ENCODE results near the gene TEX51.

The TEX51 gene

GRCh38 chr2:126942427-126943203 is 43.9 kb downstream of the TEX51 start:
- H3K27me3 ChIP-seq (ENCODE audit: insufficient read depth, poor library complexity, severe bottlenecking), result no peaks in the 10 kb centered on the region
- TF ChIP-seq GABPA (IDR thresholded peaks at IDR 0.05; ENCODE audit: low read depth) (no peak), POLR2AphosphoS5 (IDR thresholded peaks at IDR 0.05; ENCODE audit: low read depth) (no peak), SPI1 (IDR thresholded peaks at IDR 0.05; ENCODE audit: borderline replicate concordance, low read depth) (no peak), CTCF (IDR thresholded peaks at IDR 0.05; ENCODE audit: insufficient read depth, low read length) (no peak)
- TF ChIP-seq, protein P1, sequence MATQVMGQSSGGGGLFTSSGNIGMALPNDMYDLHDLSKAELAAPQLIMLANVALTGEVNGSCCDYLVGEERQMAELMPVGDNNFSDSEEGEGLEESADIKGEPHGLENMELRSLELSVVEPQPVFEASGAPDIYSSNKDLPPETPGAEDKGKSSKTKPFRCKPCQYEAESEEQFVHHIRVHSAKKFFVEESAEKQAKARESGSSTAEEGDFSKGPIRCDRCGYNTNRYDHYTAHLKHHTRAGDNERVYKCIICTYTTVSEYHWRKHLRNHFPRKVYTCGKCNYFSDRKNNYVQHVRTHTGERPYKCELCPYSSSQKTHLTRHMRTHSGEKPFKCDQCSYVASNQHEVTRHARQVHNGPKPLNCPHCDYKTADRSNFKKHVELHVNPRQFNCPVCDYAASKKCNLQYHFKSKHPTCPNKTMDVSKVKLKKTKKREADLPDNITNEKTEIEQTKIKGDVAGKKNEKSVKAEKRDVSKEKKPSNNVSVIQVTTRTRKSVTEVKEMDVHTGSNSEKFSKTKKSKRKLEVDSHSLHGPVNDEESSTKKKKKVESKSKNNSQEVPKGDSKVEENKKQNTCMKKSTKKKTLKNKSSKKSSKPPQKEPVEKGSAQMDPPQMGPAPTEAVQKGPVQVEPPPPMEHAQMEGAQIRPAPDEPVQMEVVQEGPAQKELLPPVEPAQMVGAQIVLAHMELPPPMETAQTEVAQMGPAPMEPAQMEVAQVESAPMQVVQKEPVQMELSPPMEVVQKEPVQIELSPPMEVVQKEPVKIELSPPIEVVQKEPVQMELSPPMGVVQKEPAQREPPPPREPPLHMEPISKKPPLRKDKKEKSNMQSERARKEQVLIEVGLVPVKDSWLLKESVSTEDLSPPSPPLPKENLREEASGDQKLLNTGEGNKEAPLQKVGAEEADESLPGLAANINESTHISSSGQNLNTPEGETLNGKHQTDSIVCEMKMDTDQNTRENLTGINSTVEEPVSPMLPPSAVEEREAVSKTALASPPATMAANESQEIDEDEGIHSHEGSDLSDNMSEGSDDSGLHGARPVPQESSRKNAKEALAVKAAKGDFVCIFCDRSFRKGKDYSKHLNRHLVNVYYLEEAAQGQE (IDR thresholded peaks at IDR 0.05; ENCODE audit: insufficient replicate concordance, low read depth), result no peak
- no peak overlapping the region for H3K4me3 ChIP-seq (replicated peaks; ENCODE audit: insufficient read depth, low read length)
- H3K27ac ChIP-seq (replicated peaks), result no peak overlapping the region
- no peak for DNase-seq (ENCODE audit: low read depth in 1 of 2, low spot score in 1 of 2)

- Histone ChIP-seq H3K27me3 (ENCODE audit: insufficient read depth, poor library complexity, severe bottlenecking) (no peaks in the 10 kb centered on the region), H3K4me3 (replicated peaks; ENCODE audit: insufficient read depth, low read length) (no peak overlapping the region), H3K27ac (replicated peaks) (no peak overlapping the region)
- no peak for DNase-seq (ENCODE audit: low read depth in 1 of 2, low spot score in 1 of 2)
- TF ChIP-seq POLR2AphosphoS5 (IDR thresholded peaks at IDR 0.05; ENCODE audit: low read depth), result no peak
- no peak for TF ChIP-seq CTCF (IDR thresholded peaks at IDR 0.05; ENCODE audit: insufficient read depth, low read length)
- no peak for TF ChIP-seq GABPA (IDR thresholded peaks at IDR 0.05; ENCODE audit: low read depth)
- TF ChIP-seq, protein P1 (IDR thresholded peaks at IDR 0.05; ENCODE audit: insufficient replicate concordance, low read depth), result no peak
- TF ChIP-seq SPI1 (IDR thresholded peaks at IDR 0.05; ENCODE audit: borderline replicate concordance, low read depth), result no peak
Observed at GRCh38 chr2:126943612-126944348, 45.1 kb downstream of the TEX51 start.

- Histone ChIP-seq H3K27ac (replicated peaks) (no peak overlapping the region), H3K27me3 (ENCODE audit: insufficient read depth, poor library complexity, severe bottlenecking) (no peaks in the 10 kb centered on the region), H3K4me3 (replicated peaks; ENCODE audit: insufficient read depth, low read length) (no peak overlapping the region)
- TF ChIP-seq CTCF (IDR thresholded peaks at IDR 0.05; ENCODE audit: insufficient read depth, low read length), result no peak
- TF ChIP-seq, protein P1 (IDR thresholded peaks at IDR 0.05; ENCODE audit: insufficient replicate concordance, low read depth), result no peak
- TF ChIP-seq GABPA (IDR thresholded peaks at IDR 0.05; ENCODE audit: low read depth), result no peak
- no peak for TF ChIP-seq POLR2AphosphoS5 (IDR thresholded peaks at IDR 0.05; ENCODE audit: low read depth)
- 0 out of 2 replicates have a peak, but pooled peaks have one; percentile 12 for TF ChIP-seq SPI1 (IDR thresholded peaks at IDR 0.05; ENCODE audit: borderline replicate concordance, low read depth)
- peak in 1 of 2 experiments; percentile 22 for DNase-seq (ENCODE audit: low read depth in 1 of 2, low spot score in 1 of 2)
Observed at GRCh38 chr2:126945118-126945517, 46.4 kb downstream of the TEX51 start.

Measured in HL-60 (cell line).